ENCODE measurements around the gene JPH3.
"Not testable (repeated sequence)": the region's sequence is repeated elsewhere in the genome, so short reads cannot be mapped to it uniquely, and the experiment has no call there.

The JPH3 gene

GRCh38 chr16:87654826-87655225, 52.5 kb downstream of the JPH3 start:
- DNase-seq (ENCODE audit: low spot score) = no peak

GRCh38 chr16:87656328-87656727, 54.0 kb downstream of the JPH3 start:
- DNase-seq (ENCODE audit: low spot score) = no peak

GRCh38 chr16:87657621-87658192, 55.4 kb downstream of the JPH3 start:
- peak; percentile 49 for DNase-seq (ENCODE audit: low spot score)

- no peak for DNase-seq (ENCODE audit: low spot score)
Observed at GRCh38 chr16:87658564-87659225, 56.4 kb downstream of the JPH3 start.

- DNase-seq (ENCODE audit: low spot score) = peak; percentile 13
Observed at GRCh38 chr16:87661561-87661960, 59.3 kb downstream of the JPH3 start.

- no peak for DNase-seq (ENCODE audit: low spot score)
Observed at GRCh38 chr16:87662254-87663204, 60.2 kb downstream of the JPH3 start.

- DNase-seq (ENCODE audit: low spot score) = no peak
Observed at GRCh38 chr16:87664792-87665191, 62.5 kb downstream of the JPH3 start.

GRCh38 chr16:87665193-87665592, 62.9 kb downstream of the JPH3 start:
- no peak for DNase-seq (ENCODE audit: low spot score)

GRCh38 chr16:87666919-87667318, 64.6 kb downstream of the JPH3 start:
- DNase-seq (ENCODE audit: low spot score) = no peak

GRCh38 chr16:87667443-87667842, 65.1 kb downstream of the JPH3 start:
- DNase-seq (ENCODE audit: low spot score) = no peak

GRCh38 chr16:87667946-87668345, 65.6 kb downstream of the JPH3 start:
- DNase-seq (ENCODE audit: low spot score) = no peak

GRCh38 chr16:87669672-87670071, 67.4 kb downstream of the JPH3 start:
- no peak for DNase-seq (ENCODE audit: low spot score)

GRCh38 chr16:87671221-87671620, 68.9 kb downstream of the JPH3 start:
- DNase-seq (ENCODE audit: low spot score) = no peak

- no peak for DNase-seq (ENCODE audit: low spot score)
Observed at GRCh38 chr16:87671715-87672270, 69.5 kb downstream of the JPH3 start.

- no peak for DNase-seq (ENCODE audit: low spot score)
Observed at GRCh38 chr16:87674419-87674818, 72.1 kb downstream of the JPH3 start.

- no peak for DNase-seq (ENCODE audit: low spot score)
Observed at GRCh38 chr16:87675111-87675719, 72.9 kb downstream of the JPH3 start.

- DNase-seq (ENCODE audit: low spot score) = no peak
Observed at GRCh38 chr16:87677830-87678229, 75.5 kb downstream of the JPH3 start.

GRCh38 chr16:87678618-87679017, 76.3 kb downstream of the JPH3 start:
- DNase-seq (ENCODE audit: low spot score) = no peak

- no peak for DNase-seq (ENCODE audit: low spot score)
Observed at GRCh38 chr16:87679593-87680271, 77.4 kb downstream of the JPH3 start.

GRCh38 chr16:87680272-87680644, 78.0 kb downstream of the JPH3 start:
- no peak for DNase-seq (ENCODE audit: low spot score)

- DNase-seq (ENCODE audit: low spot score) = not testable (repeated sequence)
Observed at GRCh38 chr16:87681051-87681602, 78.8 kb downstream of the JPH3 start.

Measured in activated CD4-positive, alpha-beta T cell treated with anti-CD3 and anti-CD28 coated beads, Interleukin-2, Interleukin-4, amounts not matched to agents 100 ng/mL and 50 ng/mL, durations not matched to agents 16 hours and 8 hours (primary cell).